GM21360 (cell line): ENCODE data around the gene SAV1.

Experiments
- ATAC-seq: cut with Tn5 transposase; IDR thresholded peaks from one replicate; pipeline ENCODE4 v1.9.1; 2021; ENCODE audit warnings: mild to moderate bottlenecking, moderate library complexity; ENCODE audit not compliant: unreplicated experiment

SAV1 gene

GRCh38 chr14:50610465-50610864 is 57.6 kb downstream of the SAV1 start:
- no peak for ATAC-seq

GRCh38 chr14:50608302-50608851 is 59.7 kb downstream of the SAV1 start:
- ATAC-seq = no peak

- no peak for ATAC-seq
These were observed 60.3 kb downstream of the SAV1 start for GRCh38 chr14:50607761-50608160.

GRCh38 chr14:50607181-50607580 is 60.9 kb downstream of the SAV1 start:
- no peak for ATAC-seq

GRCh38 chr14:50606468-50606867 is 61.6 kb downstream of the SAV1 start:
- no peak for ATAC-seq

GRCh38 chr14:50605766-50606165 is 62.3 kb downstream of the SAV1 start:
- no peak for ATAC-seq

GRCh38 chr14:50603565-50603964 is 64.5 kb downstream of the SAV1 start:
- ATAC-seq = no peak

- ATAC-seq = no peak
These were observed 66.1 kb downstream of the SAV1 start for GRCh38 chr14:50602035-50602434.

GRCh38 chr14:50601394-50601793 is 66.7 kb downstream of the SAV1 start:
- no peak for ATAC-seq

GRCh38 chr14:50600849-50601248 is 67.3 kb downstream of the SAV1 start:
- no peak for ATAC-seq

- no peak for ATAC-seq
These were observed 68.2 kb downstream of the SAV1 start for GRCh38 chr14:50599700-50600444.

GRCh38 chr14:50598765-50599164 is 69.3 kb downstream of the SAV1 start:
- ATAC-seq = no peak

GRCh38 chr14:50594577-50595316 is 73.4 kb downstream of the SAV1 start:
- no peak for ATAC-seq

- no peak for ATAC-seq
These were observed 77.6 kb downstream of the SAV1 start for GRCh38 chr14:50590464-50590863.
